H1 (cell line): Measurements from ENCODE around the gene NUDT1. TPM values are rescaled to one million over a fixed set of nuclear protein-coding genes. Genes with fewer than 3 reads are reported as not detected.

Source experiments
- CHD7 ChIP-seq: fragments of 300-600 bp; sonication (generic); IDR thresholded peaks from 2 replicates; pipeline ENCODE4 v1.7.1; 2012; ENCODE audit warnings: low read length, moderate library complexity, mild to moderate bottlenecking, inconsistent platforms; ENCODE audit not compliant: insufficient replicate concordance
- POLR2AphosphoS5 ChIP-seq: IDR thresholded peaks from 2 replicates; pipeline ENCODE4 v1.6.1; 2011; ENCODE audit warnings: low read depth, low read length
- TAF7 ChIP-seq: optimal IDR thresholded peaks from 2 replicates; pipeline ENCODE3; 2011; ENCODE audit warnings: low read depth, mild to moderate bottlenecking, inconsistent platforms, low read length, moderate library complexity, borderline replicate concordance
- polyA plus RNA-seq, 7 experiments: library from polyadenylated mRNA; depleted of rRNA in 3 of 7; stranded (reverse) in 5 of 7; unstranded in 2 of 7; fragments of >200 nt in 5 of 7; fragments of 200-250 nt in 2 of 7; gene quantifications; 1 replicate in 5 of 7; 2 replicates in 1 of 7; 4 replicates in 1 of 7; pipeline versions ENCODE4 v1.2.1 to v1.2.3, GENCODE V29; 2011 to 2013; ENCODE audit warnings: missing spikeins in 2 of 7, mixed read lengths in 2 of 7
- total RNA-seq: library from RNA; stranded (reverse); fragmentation: NEBNext Ultra II Directional; extraction: Animal tissue kit (Norgen Biotek cat#: 25700); gene quantifications from 2 replicates; pipeline ENCODE4 v1.2.1, GENCODE V29; 2021

Gene NUDT1
- total and polyA plus RNA-seq, 2 of the 8 experiments (the other 6 are each of a cell fraction or from before 2014, with no cell fraction given), result 76.1 to 89.5 TPM

- no peak for TF ChIP-seq CHD7
- no peak for TF ChIP-seq POLR2AphosphoS5
- TF ChIP-seq TAF7, result no peak
These were observed 17.5 kb upstream of the NUDT1 start (continued) for GRCh38 chr7:2224491-2224928.
